ENCODE measurements around the gene JMJD6.
"Not testable (repeated sequence)": the region's sequence is repeated elsewhere in the genome, so short reads cannot be mapped to it uniquely, and the experiment has no call there.

JMJD6 gene

GRCh38 chr17:76736349-76737081 lies 10.1 kb upstream of the JMJD6 start:
- peak; percentile 57 to 64 for DNase-seq

- DNase-seq: no peak
Observed at GRCh38 chr17:76735586-76736348, 9.4 kb upstream of the JMJD6 start.

DNA sequence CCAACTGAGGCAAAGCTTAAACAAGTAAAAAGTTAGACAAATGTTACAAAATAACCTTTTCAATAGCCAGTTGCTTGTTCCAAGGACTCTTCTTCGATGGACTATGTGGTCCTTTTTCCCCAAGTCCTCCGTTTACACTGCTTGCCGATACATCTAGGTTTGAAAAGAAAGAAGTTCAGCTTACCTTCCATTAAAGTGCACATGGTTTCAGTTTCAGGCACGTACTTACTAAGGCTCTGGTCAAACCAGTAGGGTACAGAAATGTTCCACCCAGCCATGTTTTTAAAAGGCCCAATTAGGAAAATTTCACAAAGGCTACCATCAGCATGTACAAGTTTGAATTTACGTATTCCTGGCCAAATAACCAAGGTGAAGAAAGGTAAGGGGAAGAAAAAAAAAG lies 8.6 kb upstream of the JMJD6 start:
- no peak for DNase-seq

DNA sequence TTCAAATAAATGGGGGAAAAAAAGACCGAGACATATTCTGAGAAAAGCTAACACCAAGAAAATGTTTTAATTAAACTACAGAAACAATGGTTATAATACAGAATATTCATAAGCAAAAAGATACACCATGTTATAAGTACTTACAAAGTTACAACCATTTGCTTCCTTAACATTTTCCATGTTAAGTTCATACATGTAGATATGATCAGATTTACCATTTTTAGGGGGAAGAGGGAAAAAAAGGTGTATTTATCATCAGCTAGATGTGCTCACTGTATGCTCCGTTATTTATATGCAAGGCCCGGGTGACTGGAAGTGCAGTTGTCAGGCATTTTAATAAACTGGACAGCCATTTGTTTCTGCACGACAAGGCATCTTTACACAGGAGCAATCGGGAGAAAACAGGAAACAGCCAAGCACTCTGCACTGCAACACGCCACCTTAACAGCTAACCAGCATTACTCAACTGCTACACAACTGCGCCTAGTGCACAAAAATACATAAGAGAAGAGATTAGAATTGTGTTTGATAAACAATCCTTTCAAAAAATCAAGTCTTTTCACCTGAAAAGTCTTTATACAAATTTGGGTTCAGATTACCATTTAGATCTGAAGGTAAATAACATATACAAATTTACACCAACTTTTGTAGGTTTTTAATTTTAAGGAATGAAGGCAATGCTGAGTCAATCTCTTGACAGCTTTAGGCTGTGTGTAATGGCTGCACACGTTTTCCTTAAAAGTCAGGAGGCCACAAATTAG lies 7.9 kb upstream of the JMJD6 start:
- no peak for DNase-seq

- DNase-seq: no peak
Observed at GRCh38 chr17:76733618-76733957, 7.2 kb upstream of the JMJD6 start.

DNA sequence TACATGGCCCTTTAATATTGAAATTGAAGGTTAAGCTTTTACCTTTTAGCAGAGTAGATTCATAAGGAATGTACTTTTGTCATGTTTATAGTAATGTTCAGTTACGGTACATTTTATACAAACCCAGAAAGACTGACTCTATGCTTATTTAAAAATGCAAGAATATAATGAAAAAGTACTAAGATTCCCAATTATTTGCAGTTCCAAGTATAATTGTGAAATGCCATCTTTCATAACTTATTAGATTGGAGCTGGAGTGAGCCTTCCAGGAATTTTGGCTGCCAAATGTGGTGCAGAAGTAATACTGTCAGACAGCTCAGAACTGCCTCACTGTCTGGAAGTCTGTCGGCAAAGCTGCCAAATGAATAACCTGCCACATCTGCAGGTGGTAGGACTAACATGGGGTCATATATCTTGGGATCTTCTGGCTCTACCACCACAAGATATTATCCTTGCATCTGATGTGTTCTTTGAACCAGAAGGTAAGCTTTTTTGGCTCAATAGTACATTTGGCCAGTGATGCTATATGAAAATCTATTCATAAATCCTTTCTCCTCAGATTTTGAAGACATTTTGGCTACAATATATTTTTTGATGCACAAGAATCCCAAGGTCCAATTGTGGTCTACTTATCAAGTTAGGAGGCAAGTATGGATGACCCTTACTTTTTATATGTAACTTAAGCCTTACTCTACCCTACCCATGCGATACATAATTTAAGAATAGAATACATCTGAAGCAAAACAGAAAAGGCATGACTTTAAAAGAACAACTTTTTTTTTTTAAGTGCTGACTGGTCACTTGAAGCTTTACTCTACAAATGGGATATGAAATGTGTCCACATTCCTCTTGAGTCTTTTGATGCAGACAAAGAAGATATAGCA lies 6.6 kb upstream of the JMJD6 start:
- DNase-seq: no peak

DNA sequence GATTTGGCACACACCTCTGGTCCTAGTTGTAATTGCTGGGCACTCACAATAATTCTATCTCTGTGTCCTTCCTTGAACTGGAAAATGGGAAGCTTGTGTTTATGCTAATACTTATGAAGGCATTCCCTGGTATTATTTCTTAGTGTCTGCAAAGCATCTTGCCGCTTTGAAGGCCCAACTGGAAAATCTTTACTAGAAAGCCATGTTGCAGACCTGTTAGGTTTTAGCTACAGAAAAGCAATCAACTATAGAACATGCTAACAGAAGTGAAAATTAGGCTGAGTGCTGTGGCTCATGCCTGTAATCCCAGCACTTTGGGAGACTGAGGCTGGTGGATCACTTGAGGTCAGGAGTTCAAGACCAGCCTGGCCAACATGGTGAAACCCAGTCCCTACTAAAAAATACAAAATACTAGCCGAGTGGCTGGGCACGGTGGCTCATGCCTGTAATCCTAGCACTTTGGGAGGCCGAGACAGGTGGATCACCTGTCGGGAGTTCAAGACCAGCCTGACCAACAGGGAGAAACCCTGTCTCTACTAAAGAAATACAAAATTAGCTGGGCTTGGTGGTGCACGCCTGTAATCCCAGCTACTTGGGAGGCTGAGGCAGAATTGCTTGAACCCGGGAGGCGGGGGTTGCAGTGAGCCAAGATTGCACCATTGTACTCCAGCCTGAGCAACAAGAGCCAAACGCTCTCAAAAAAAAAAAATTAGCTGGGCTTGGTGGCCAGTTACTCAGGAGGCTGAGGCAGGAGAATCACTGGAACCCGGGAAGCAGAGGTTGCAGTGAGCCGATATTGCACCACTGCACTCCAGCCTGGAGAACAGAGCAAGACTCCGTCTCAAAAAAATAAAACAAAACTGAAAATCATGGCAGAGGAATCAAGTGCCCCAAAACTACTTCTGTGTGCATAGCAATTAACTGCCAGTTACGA lies 5.7 kb upstream of the JMJD6 start:
- DNase-seq: not testable (repeated sequence)

DNA sequence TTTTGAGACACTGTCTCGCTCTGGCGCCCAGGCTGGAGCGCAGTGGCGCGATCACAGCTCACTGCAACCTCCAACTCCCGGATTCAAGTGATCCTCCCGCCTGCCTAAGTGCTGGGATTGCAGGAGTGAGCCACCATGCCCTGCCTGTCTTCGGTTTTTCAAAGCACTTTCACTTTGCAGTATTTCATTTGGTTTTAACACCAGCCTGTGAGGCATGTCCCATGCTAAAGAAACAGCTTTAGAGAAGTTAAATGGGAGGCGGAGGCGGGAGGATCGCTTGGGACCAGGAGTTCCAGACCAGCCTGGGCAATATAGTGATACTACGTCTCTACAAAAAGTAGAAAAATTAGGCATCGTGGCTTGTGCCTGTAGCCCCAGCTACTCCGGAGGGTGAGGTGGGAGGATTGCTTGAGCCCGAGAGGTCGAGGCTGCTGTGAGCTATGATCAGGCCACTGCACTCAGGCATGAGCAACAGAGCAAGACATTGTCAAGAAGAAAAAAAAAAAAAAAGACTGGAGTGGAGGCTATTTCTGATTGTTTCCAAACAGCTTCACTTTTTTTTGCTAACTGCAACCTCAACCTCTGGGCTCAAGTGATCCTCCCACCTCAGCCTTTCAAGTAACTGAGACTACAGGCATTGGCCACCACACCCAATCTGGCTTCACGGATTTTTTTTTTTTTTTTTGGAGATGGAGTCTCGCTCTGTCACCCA lies 1.5 kb upstream of the JMJD6 start:
- DNase-seq: no peak

DNA sequence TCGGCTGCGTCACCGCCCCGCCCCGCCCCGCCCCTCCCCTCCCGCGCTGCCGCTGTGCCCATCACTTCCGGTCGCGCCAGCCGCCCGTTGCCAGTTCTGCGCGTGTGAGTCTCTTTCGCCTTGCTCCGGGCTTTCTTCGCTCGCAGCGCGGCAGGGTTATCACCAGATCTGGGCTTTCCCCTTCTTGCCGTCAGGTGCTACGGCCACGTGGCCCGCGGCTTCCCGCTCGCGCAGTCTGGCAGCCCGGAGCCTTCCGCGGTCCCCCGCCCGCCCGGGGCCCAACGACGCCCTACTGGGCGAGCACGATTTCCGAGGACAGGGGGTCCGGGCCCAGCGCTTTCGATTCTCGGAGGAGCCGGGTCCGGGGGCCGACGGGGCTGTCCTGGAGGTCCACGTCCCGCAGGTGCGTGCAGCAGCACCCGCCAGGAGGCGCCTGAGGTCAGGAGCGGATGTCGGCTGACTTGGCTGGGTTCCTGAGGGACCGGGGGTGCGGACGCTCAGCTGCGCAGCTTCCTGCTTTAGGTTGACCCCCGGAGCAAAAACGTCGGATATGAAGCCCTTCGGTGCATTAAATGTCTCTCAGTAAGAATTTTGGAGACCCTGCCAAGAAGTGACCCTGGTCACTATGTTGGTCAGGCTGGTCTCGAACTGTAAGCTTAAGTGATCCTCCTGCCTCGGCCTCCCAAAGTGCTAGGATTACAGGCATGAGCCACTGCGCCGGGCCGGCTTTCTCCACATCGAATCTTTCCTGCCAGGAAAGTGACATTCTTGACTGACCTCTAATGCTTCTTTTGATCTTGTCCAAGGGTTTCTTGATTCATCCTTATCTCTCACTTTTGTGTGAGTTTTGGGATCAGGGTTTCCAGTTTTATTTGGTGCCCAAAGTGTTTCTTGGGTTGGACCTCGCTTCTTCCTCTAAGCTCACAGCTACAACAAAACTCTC lies 641 bp upstream of the JMJD6 start, which contains the start of gene METTL23:
Gene METTL23, plus strand, starts transcription at position 64 of the 943 bp plus-strand sequence. CDS start 2,872 bp downstream, outside the sequence.
- peak; percentile 66 for DNase-seq

GRCh38 chr17:76725580-76726230 lies 701 bp downstream of the JMJD6 start:
- peak; percentile 56 to 64 for DNase-seq

- no peak for DNase-seq
Observed at GRCh38 chr17:76723812-76724211, 2.6 kb downstream of the JMJD6 start.

DNA sequence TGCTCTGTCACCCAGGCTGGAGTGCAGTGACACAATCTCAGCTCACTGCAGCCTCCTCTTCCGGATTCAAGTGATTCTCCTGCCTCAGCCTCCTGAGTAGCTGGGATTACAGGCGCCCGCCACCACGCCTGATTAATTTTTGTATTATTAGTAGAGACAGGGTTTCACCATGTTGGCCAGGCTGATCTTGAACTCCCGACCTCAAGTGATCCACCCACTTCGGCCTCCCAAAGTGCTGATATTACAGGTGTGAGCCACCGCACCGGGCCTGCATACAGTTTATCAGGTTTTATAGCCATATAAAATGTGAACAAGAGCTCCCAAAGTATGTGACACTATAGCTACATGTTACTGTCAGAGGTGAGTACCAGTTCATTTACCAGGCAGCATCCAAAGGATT lies 3.4 kb downstream of the JMJD6 start:
- not testable (repeated sequence) for DNase-seq

GRCh38 chr17:76722279-76722678 lies 4.1 kb downstream of the JMJD6 start:
- no peak for DNase-seq

DNA sequence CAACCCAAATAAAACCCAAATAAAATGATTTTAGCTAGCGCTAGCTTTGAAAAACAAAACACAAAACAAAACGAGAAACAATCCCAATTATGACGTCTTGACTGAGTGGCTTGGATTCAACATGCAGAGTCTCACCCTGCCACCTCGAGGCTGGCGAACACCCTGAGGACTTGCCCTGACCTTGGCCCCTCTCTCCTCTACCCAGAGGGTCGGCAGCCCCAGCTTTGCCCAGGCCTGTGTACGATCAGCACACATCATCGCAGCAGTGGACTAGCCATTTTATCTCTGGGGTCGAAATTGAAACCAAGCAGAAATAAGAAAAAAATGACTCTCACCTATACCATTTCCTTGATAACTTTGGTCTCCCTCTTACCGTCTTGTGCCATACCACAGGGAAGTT lies 4.9 kb downstream of the JMJD6 start:
- DNase-seq: no peak

- no peak for DNase-seq
Observed at GRCh38 chr17:76720941-76721340, 5.5 kb downstream of the JMJD6 start.

- no peak for DNase-seq
Observed at GRCh38 chr17:76720211-76720610, 6.2 kb downstream of the JMJD6 start.

DNA sequence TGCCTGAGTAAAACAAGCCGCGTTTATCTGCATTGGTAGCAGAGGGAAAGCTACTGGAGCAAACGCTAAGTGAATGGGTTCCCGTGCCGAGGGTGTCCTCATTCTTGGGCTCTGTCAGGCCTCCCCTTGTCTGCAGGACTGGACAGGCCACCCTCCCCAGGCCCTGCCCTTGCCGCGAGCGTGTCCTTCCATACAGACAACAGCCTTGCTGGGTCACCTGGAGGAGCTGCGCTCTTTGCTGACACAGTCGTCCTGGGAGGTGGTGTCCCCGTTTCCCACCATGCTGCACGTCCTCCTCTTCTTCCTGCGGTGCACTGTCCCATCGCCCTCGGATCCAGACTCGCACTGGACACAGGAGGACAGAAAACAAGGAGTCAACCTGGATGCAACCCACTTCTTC lies 7.9 kb downstream of the JMJD6 start:
- DNase-seq: no peak

DNA sequence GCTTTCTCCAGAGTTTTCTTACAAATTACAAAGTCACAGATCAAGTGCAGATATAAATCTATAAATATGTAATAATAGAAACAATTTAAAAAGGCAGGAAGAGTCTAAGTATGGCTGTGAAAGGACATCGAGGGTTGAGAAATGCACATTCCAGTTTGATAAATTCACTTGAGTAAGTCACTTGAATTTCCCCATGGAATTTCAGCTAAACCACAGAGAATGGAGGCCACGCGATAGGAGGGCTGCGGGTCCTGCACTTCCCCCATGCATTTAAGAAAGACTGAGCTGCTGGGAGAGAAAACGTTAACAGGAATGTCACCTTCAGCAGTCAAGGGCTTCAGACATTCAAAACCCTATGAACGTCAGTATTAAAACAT lies 9.6 kb downstream of the JMJD6 start:
- DNase-seq: no peak

Data from activated CD4-positive, alpha-beta T cell treated with anti-CD3 and anti-CD28 coated beads, Interleukin-2, amount 50 U/mL, for 4 hours (primary cell).